Suppressor macrophage treated with lipopolysaccharide for 4 hours (primary cell): ENCODE measurements around the gene E2F8.

Source experiments
- DNase-seq: peaks from one replicate; pipeline ENCODE4 v3.0.0-alpha.2; 2020

The E2F8 gene

GRCh38 chr11:19185036-19185435 lies 55.7 kb downstream of the E2F8 start:
- no peak for DNase-seq

GRCh38 chr11:19183646-19184045 lies 57.1 kb downstream of the E2F8 start:
- DNase-seq: no peak

- peak; percentile 9 for DNase-seq
Observed at GRCh38 chr11:19181531-19182261, 59.0 kb downstream of the E2F8 start.

- no peak for DNase-seq
Observed at GRCh38 chr11:19176629-19177186, 64.0 kb downstream of the E2F8 start.
